Cardiac muscle cell (in vitro differentiated cells and primary cell): ENCODE results near the gene SERPINB3. TPM values are rescaled to one million over a fixed set of nuclear protein-coding genes. Genes with fewer than 3 reads are reported as not detected.
"Not testable (repeated sequence)": the region's sequence is repeated elsewhere in the genome, so short reads cannot be mapped to it uniquely, and the experiment has no call there.

Source experiments
- DNase-seq, 2 donors: peaks; one replicate each; pipeline versions ENCODE4 v3.0.0 to v3.0.0-alpha.2; 2010 to 2017; ENCODE audit warnings: low read depth in 1 of 2, low spot score in 1 of 2
- H3K27ac ChIP-seq: fragments of 200-600 bp; sonication (generic); 2 replicates; pipeline ENCODE4 v1.5.1; 2016
- H3K27me3 ChIP-seq: fragments of 200-600 bp; sonication (generic); 2 replicates; pipeline ENCODE4 v1.6.0; 2016; ENCODE audit warnings: control low read depth
- H3K36me3 ChIP-seq: fragments of 200-600 bp; sonication (generic); 2 replicates; pipeline ENCODE4 v1.5.1; 2016; ENCODE audit warnings: control low read depth
- H3K4me1 ChIP-seq: fragments of 200-600 bp; sonication (generic); 2 replicates; pipeline ENCODE4 v1.8.1; 2017; ENCODE audit warnings: low read depth, mild to moderate bottlenecking, mixed run types
- H3K4me3 ChIP-seq: fragments of 200-600 bp; sonication (generic); 2 replicates; pipeline ENCODE4 v1.5.1; 2016; ENCODE audit warnings: mild to moderate bottlenecking
- H3K9me3 ChIP-seq: fragments of 200-600 bp; sonication (generic); 2 replicates; pipeline ENCODE4 v1.5.1; 2017; ENCODE audit warnings: low read depth, mild to moderate bottlenecking, control low read depth
- polyA plus RNA-seq: library from polyadenylated mRNA; unstranded; fragments of >200 nt; fragmentation: Nextera tagmentation; extraction: Ambion mirVana; gene quantifications from 2 replicates; pipeline ENCODE4 v1.2.1, GENCODE V29; 2016
- total RNA-seq: library from RNA; depleted of rRNA; stranded (reverse); fragments of >200 nt; gene quantifications from 2 replicates; pipeline ENCODE4 v1.2.3, GENCODE V29; 2016
- TF ChIP-seq, protein P1 (sequence below): IDR thresholded peaks from 2 replicates; pipeline ENCODE4 v1.5.1; 2012; ENCODE audit warnings: low read depth, mild to moderate bottlenecking, low read length

Gene SERPINB3
- total and polyA plus RNA-seq, 2 experiments from 2014 or later = not detected

DNA sequence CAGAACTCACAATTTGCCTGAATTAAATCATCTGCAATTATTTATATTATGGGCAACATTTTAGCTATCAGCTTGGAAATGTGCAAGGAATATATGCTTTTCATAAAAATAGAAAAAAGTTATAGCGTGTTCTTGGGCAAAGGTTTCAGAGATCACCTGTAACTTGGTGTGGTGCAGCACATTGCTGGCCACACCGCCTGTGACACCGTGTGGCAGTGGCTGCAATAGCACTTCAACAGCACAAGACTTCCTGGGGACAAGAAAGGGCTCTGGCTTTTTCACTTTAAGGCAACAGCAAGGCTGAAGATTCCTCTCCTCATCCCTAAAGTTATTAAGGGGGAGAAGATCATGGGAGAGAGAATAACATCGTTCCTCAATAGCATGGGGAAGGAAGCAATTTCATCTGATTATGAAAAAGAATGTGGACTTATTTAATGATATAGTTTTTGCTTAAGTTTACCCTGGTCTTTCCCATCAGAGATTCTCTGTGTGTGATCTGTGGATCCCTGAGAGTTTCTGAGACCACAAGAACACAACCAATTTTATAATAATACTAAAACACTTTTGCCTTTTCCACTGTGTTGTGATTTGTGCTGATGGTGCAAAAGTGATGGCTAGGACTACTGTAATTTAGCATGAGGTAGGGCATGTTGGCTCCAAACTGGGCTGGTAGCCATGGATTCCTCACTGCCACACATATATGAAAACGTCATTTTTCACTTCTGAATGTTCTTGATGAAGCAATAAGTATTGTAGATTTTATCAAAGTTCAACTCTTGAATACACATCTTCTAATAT, 15.0 kb upstream of the SERPINB3 start:
- TF ChIP-seq, protein P1, sequence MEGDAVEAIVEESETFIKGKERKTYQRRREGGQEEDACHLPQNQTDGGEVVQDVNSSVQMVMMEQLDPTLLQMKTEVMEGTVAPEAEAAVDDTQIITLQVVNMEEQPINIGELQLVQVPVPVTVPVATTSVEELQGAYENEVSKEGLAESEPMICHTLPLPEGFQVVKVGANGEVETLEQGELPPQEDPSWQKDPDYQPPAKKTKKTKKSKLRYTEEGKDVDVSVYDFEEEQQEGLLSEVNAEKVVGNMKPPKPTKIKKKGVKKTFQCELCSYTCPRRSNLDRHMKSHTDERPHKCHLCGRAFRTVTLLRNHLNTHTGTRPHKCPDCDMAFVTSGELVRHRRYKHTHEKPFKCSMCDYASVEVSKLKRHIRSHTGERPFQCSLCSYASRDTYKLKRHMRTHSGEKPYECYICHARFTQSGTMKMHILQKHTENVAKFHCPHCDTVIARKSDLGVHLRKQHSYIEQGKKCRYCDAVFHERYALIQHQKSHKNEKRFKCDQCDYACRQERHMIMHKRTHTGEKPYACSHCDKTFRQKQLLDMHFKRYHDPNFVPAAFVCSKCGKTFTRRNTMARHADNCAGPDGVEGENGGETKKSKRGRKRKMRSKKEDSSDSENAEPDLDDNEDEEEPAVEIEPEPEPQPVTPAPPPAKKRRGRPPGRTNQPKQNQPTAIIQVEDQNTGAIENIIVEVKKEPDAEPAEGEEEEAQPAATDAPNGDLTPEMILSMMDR = no peak
- Histone ChIP-seq H3K9me3 (no peaks in the 10 kb centered on the region), H3K4me1 (no peaks in the 10 kb centered on the region), H3K4me3 (no peak overlapping the region), H3K27me3 (no peaks in the 10 kb centered on the region), H3K27ac (no peak overlapping the region), H3K36me3 (no peaks in the 10 kb centered on the region)
- peak in 1 of 2 donors; percentile 50 for DNase-seq

- no peak for DNase-seq
- no peaks in the 10 kb centered on the region for H3K9me3 ChIP-seq
- H3K4me3 ChIP-seq = no peak overlapping the region
- H3K27me3 ChIP-seq = no peaks in the 10 kb centered on the region
- H3K4me1 ChIP-seq = no peaks in the 10 kb centered on the region
- no peak overlapping the region for H3K27ac ChIP-seq
- no peaks in the 10 kb centered on the region for H3K36me3 ChIP-seq
- TF ChIP-seq, protein P1 = no peak
Observed at GRCh38 chr18:63664571-63664970, 2.9 kb upstream of the SERPINB3 start.

DNA sequence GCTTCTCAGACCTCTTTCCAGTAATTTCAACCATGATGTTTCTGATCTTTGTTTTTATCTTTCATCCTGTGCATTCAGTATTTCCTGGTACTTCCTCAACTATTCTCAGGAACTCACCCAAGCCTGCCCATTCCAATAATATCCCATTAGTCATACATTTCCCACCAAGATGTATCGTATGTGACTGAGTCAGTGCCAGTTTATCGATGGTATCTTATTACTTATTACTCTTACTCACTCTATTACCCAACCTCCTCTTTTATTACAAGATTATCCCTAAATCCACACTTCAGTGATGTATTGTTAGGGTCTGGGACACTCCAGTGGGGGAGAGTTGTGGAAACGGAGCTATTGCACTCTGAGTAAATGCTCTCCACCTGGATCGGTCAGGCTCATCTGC, 2.8 kb downstream of the SERPINB3 start:
- not testable (repeated sequence) for DNase-seq, H3K4me1 ChIP-seq, H3K27ac ChIP-seq, H3K9me3 ChIP-seq, H3K36me3 ChIP-seq, H3K27me3 ChIP-seq, H3K4me3 ChIP-seq

GRCh38 chr18:63650271-63650670, 11.4 kb downstream of the SERPINB3 start:
- H3K9me3 ChIP-seq, H3K4me3 ChIP-seq, DNase-seq, H3K27ac ChIP-seq, H3K4me1 ChIP-seq, H3K36me3 ChIP-seq, H3K27me3 ChIP-seq: not testable (repeated sequence)

DNA sequence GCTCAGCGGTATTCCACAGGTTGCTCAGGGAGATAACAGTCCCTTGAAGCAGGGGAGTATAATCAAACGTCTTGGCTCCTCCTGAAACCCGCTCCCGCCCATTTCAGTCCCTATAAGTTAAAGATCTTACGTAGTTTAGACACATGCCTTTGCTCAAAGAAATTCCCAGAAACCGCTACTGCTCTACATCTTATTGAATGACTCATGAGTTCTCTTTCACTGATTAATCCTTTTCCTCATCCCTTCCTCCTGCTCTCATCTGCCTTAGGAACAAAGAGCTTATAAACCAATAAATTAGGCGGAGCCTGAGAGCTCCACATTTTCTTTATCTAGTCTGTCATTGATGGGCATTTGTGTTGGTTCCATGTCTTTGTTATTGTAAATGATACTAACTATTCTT, 13.5 kb downstream of the SERPINB3 start:
- TF ChIP-seq, protein P1 = no peak
- Histone ChIP-seq H3K4me1 (peaks cover 3% of the 10 kb centered on the region), H3K27ac (no peak overlapping the region), H3K4me3 (no peak overlapping the region), H3K9me3 (no peaks in the 10 kb centered on the region), H3K36me3 (no peaks in the 10 kb centered on the region), H3K27me3 (no peaks in the 10 kb centered on the region)
- DNase-seq = peak in 1 of 2 donors; percentile 13

DNA sequence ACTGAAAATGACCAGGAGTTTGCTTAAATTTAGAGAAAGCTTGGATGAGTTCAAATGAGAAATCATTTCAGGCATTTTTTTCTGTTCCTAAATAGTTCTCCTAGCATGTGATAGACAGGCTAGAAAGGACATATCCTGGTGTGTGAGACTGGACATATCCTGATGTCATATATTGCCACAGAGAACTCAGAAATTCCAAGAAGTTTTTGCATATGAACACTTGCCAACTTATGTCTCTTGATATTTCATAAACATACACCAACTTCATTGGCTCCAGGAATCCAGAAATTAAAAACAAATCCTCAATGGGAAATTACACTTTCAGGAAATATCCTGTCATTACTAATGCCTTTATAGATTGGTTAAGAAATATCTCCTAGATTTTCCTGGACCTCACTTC, 14.8 kb downstream of the SERPINB3 start:
- DNase-seq = peak in 1 of 2 donors; percentile 6
- peaks cover 3% of the 10 kb centered on the region for H3K4me1 ChIP-seq
- TF ChIP-seq, protein P1 = no peak
- H3K9me3 ChIP-seq = no peaks in the 10 kb centered on the region
- no peaks in the 10 kb centered on the region for H3K27me3 ChIP-seq
- H3K36me3 ChIP-seq = no peaks in the 10 kb centered on the region
- no peak overlapping the region for H3K4me3 ChIP-seq
- no peak overlapping the region for H3K27ac ChIP-seq

- not testable (repeated sequence) for H3K9me3 ChIP-seq, H3K27ac ChIP-seq, H3K27me3 ChIP-seq, H3K36me3 ChIP-seq, H3K4me3 ChIP-seq, H3K4me1 ChIP-seq, DNase-seq
Observed at GRCh38 chr18:63644694-63645093, 17.0 kb downstream of the SERPINB3 start.

- H3K4me1 ChIP-seq, H3K9me3 ChIP-seq, H3K4me3 ChIP-seq, H3K27ac ChIP-seq, DNase-seq, H3K27me3 ChIP-seq, H3K36me3 ChIP-seq: not testable (repeated sequence)
Observed at GRCh38 chr18:63644142-63644541, 17.6 kb downstream of the SERPINB3 start, which contains the start of gene SERPINB4. Gene SERPINB4 (minus strand): TSS chr18:63644256. CDS start chr18:63643577, 679 bp downstream.

GRCh38 chr18:63642668-63643356, 18.9 kb downstream of the SERPINB3 start:
- H3K36me3 ChIP-seq, H3K27ac ChIP-seq, H3K27me3 ChIP-seq, H3K4me3 ChIP-seq, H3K9me3 ChIP-seq, H3K4me1 ChIP-seq, DNase-seq: not testable (repeated sequence)
